WTC11 (cell line): ENCODE results near the gene LIMA1. TPM values are rescaled to one million over a fixed set of nuclear protein-coding genes. Genes with fewer than 3 reads are reported as not detected.
A peak's percentile ranks its signal among the peaks of the same experiment; 100 is the strongest.

Source experiments
- ATAC-seq: fragments of 200-7000 bp; cut with Tn5 transposase; 2 replicates; pipeline ENCODE4 v1.10.0; 2021; ENCODE audit warnings: mild to moderate bottlenecking, moderate library complexity
- CTCF ChIA-PET: fragments of 300-600 bp; sonication (Branson Sonifier 250); formaldehyde crosslinking; loops from one replicate; lab custom pipeline; 2021; ENCODE audit warnings: antibody characterized with exemption; lab: Charles Lee
- POLR2A ChIA-PET: fragments of 350-600 bp; sonication (Branson Sonifier 250); formaldehyde crosslinking; loops from one replicate; lab custom pipeline; 2021; ENCODE audit warnings: antibody characterized with exemption; lab: Charles Lee
- DNase-seq: peaks from one replicate; pipeline ENCODE4 v3.0.0; 2021; ENCODE audit warnings: low spot score
- H3K27ac Mint-ChIP-seq: 2 replicates; pipeline ENCODE4 v1.8.0; 2021; ENCODE audit warnings: mixed read lengths
- H3K27me3 Mint-ChIP-seq: 2 replicates; pipeline ENCODE4 v1.8.0; 2021; ENCODE audit warnings: low read depth, mild to moderate bottlenecking, moderate library complexity, mixed read lengths
- H3K36me3 Mint-ChIP-seq: 2 replicates; pipeline ENCODE4 v1.8.0; 2021; ENCODE audit warnings: mixed read lengths
- H3K4me1 Mint-ChIP-seq: 2 replicates; pipeline ENCODE4 v1.8.0; 2022; ENCODE audit warnings: mixed read lengths
- H3K4me3 Mint-ChIP-seq: 2 replicates; pipeline ENCODE4 v1.8.0; 2021; ENCODE audit warnings: mild to moderate bottlenecking, moderate library complexity, mixed read lengths
- H3K9me3 Mint-ChIP-seq: 2 replicates; pipeline ENCODE4 v1.8.0; 2021; ENCODE audit warnings: mixed read lengths
- ATF1 ChIP-seq: sonication (generic); formaldehyde crosslinking; IDR thresholded peaks from 2 replicates; pipeline ENCODE4 v1.8.1; 2023; ENCODE audit warnings: mild to moderate bottlenecking, moderate library complexity, missing genetic modification reagents
- CBFB ChIP-seq: sonication (generic); formaldehyde crosslinking; IDR thresholded peaks from 2 replicates; pipeline ENCODE4 v1.8.1; 2022; ENCODE audit warnings: mild to moderate bottlenecking, low read depth, missing genetic modification reagents
- CREB1 ChIP-seq: sonication (generic); formaldehyde crosslinking; IDR thresholded peaks from 2 replicates; pipeline ENCODE4 v1.8.0; 2023; ENCODE audit warnings: mild to moderate bottlenecking, missing genetic modification reagents
- CREM ChIP-seq: sonication (generic); formaldehyde crosslinking; IDR thresholded peaks from 2 replicates; pipeline ENCODE4 v1.8.1; 2022; ENCODE audit warnings: mild to moderate bottlenecking, missing genetic modification reagents, moderate library complexity
- EMX1 ChIP-seq: fragments of 250-450 bp; sonication (Bioruptor Pico); IDR thresholded peaks from 2 replicates; pipeline ENCODE4 v1.8.0; 2021; ENCODE audit warnings: mild to moderate bottlenecking
- FOXK1 ChIP-seq: sonication (generic); formaldehyde crosslinking; IDR thresholded peaks from 2 replicates; pipeline ENCODE4 v1.8.0; 2022; ENCODE audit warnings: mild to moderate bottlenecking, moderate library complexity, missing genetic modification reagents
- GABPB1 ChIP-seq: sonication (generic); formaldehyde crosslinking; IDR thresholded peaks from 2 replicates; pipeline ENCODE4 v1.8.1; 2023; ENCODE audit warnings: mild to moderate bottlenecking, missing genetic modification reagents
- GRHL2 ChIP-seq: fragments of 250-450 bp; sonication (Bioruptor Pico); IDR thresholded peaks from 2 replicates; pipeline ENCODE4 v1.8.0; 2022; ENCODE audit warnings: mild to moderate bottlenecking, moderate library complexity; ENCODE audit not compliant: insufficient replicate concordance, severe bottlenecking
- JAZF1 ChIP-seq: fragments of 250-450 bp; sonication (Bioruptor Pico); IDR thresholded peaks from 2 replicates; pipeline ENCODE4 v1.9.0; 2021; ENCODE audit warnings: moderate library complexity, mild to moderate bottlenecking, inconsistent platforms
- MXD4 ChIP-seq: fragments of 250-450 bp; sonication (Bioruptor Pico); IDR thresholded peaks from 2 replicates; pipeline ENCODE4 v1.8.0; 2021; ENCODE audit warnings: mild to moderate bottlenecking, moderate library complexity, borderline replicate concordance
- NR3C1 ChIP-seq: sonication (generic); formaldehyde crosslinking; conservative IDR thresholded peaks from 2 replicates; pipeline ENCODE4 v1.8.1; 2023; ENCODE audit warnings: low read depth, mild to moderate bottlenecking, missing genetic modification reagents
- ZNF263 ChIP-seq: sonication (generic); formaldehyde crosslinking; IDR thresholded peaks from 2 replicates; pipeline ENCODE4 v1.8.1; 2022; ENCODE audit warnings: low read depth, mild to moderate bottlenecking, moderate library complexity, missing genetic modification reagents
- total RNA-seq: library from RNA; stranded (reverse); gene quantifications from 3 replicates; pipeline ENCODE4 v1.2.3, GENCODE V29; 2021
- TF ChIP-seq, protein P1 (sequence below): sonication (generic); formaldehyde crosslinking; conservative IDR thresholded peaks from 2 replicates; pipeline ENCODE4 v1.8.1; 2022; ENCODE audit warnings: mild to moderate bottlenecking, missing genetic modification reagents
- TF ChIP-seq, protein P2 (sequence below): sonication (generic); formaldehyde crosslinking; IDR thresholded peaks from 2 replicates; pipeline ENCODE4 v1.8.0; 2023; ENCODE audit warnings: missing genetic modification reagents, mild to moderate bottlenecking, borderline replicate concordance
- TF ChIP-seq, protein P3 (sequence below): sonication (generic); formaldehyde crosslinking; IDR thresholded peaks from 2 replicates; pipeline ENCODE4 v1.8.0; 2023; ENCODE audit warnings: missing genetic modification reagents
- TF ChIP-seq, protein P4 (sequence below): sonication (generic); formaldehyde crosslinking; IDR thresholded peaks from 2 replicates; pipeline ENCODE4 v1.8.1; 2023; ENCODE audit warnings: mild to moderate bottlenecking, missing genetic modification reagents, moderate library complexity
- TF ChIP-seq, protein P5 (sequence below): sonication (generic); formaldehyde crosslinking; IDR thresholded peaks from 2 replicates; pipeline ENCODE4 v1.8.1; 2022; ENCODE audit warnings: low read depth, missing genetic modification reagents, borderline replicate concordance
- TF ChIP-seq, protein P6 (sequence below): sonication (generic); formaldehyde crosslinking; IDR thresholded peaks from 2 replicates; pipeline ENCODE4 v1.8.0; 2022; ENCODE audit warnings: missing genetic modification reagents

Gene LIMA1
- total RNA-seq, 1 experiment from 2014 or later: 41.2 TPM

DNA sequence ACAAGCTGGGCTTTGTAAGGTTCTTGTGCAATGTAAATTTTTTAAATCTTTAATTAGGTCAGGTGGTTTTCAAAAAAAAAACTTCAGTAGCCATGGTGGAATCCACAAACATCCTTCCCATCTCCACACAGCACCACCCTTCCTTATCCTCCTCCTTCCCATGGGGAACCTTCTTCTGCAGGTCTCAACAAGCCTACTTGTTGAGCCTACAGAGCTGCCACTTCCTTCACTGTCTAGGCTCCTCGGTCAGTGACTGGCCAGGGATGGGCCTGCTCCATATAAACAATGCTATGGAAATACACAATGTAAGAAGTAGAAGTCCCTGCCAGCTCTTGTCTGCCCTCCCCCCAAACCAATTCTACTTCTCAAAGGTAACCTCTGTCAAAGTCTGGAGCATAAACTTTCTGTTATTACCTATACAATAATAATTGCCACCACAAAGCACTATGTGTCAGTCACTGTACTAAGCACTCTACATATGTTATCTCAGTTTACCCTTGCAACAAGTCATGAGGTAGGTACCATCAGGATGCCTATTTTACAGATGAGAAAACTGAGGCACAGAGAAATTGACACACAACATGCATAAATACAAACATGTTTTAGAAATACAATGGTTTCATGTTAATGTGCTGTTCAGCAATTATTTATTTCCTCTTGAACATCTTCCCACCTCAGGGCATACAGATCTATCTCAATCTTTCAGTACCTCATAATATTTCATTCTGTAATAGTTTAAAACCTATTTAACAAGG is 17.4 kb downstream of the LIMA1 start:
- TF ChIP-seq EMX1 (CRISPR knock-in tag) (no peak), CREB1 (CRISPR knock-in tag) (no peak), GRHL2 (CRISPR knock-in tag) (no peak), FOXK1 (no peak)
- TF ChIP-seq, protein P1, sequence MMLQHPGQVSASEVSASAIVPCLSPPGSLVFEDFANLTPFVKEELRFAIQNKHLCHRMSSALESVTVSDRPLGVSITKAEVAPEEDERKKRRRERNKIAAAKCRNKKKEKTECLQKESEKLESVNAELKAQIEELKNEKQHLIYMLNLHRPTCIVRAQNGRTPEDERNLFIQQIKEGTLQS (CRISPR knock-in tag): no peak
- TF ChIP-seq, protein P2, sequence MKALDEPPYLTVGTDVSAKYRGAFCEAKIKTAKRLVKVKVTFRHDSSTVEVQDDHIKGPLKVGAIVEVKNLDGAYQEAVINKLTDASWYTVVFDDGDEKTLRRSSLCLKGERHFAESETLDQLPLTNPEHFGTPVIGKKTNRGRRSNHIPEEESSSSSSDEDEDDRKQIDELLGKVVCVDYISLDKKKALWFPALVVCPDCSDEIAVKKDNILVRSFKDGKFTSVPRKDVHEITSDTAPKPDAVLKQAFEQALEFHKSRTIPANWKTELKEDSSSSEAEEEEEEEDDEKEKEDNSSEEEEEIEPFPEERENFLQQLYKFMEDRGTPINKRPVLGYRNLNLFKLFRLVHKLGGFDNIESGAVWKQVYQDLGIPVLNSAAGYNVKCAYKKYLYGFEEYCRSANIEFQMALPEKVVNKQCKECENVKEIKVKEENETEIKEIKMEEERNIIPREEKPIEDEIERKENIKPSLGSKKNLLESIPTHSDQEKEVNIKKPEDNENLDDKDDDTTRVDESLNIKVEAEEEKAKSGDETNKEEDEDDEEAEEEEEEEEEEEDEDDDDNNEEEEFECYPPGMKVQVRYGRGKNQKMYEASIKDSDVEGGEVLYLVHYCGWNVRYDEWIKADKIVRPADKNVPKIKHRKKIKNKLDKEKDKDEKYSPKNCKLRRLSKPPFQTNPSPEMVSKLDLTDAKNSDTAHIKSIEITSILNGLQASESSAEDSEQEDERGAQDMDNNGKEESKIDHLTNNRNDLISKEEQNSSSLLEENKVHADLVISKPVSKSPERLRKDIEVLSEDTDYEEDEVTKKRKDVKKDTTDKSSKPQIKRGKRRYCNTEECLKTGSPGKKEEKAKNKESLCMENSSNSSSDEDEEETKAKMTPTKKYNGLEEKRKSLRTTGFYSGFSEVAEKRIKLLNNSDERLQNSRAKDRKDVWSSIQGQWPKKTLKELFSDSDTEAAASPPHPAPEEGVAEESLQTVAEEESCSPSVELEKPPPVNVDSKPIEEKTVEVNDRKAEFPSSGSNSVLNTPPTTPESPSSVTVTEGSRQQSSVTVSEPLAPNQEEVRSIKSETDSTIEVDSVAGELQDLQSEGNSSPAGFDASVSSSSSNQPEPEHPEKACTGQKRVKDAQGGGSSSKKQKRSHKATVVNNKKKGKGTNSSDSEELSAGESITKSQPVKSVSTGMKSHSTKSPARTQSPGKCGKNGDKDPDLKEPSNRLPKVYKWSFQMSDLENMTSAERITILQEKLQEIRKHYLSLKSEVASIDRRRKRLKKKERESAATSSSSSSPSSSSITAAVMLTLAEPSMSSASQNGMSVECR (CRISPR knock-in tag): no peak
- CTCF ChIA-PET: no interaction called here
- POLR2A ChIA-PET: no interaction called here
- no peaks in the 10 kb centered on the region; the same call in 1 of the 2 replicates for H3K27me3 Mint-ChIP-seq
- ATAC-seq (no peak), DNase-seq (no peak)
- peak overlapping the region; percentile 55; the same call in 1 of the 2 replicates for H3K27ac Mint-ChIP-seq
- H3K36me3 Mint-ChIP-seq: peaks cover 3% of the 10 kb centered on the region
- H3K9me3 Mint-ChIP-seq: peaks cover 19% of the 10 kb centered on the region
- no peak overlapping the region for H3K4me3 Mint-ChIP-seq
- H3K4me1 Mint-ChIP-seq: 0 out of 2 replicates have a peak, but pooled peaks cover under 1% of the 10 kb centered on the region

DNA sequence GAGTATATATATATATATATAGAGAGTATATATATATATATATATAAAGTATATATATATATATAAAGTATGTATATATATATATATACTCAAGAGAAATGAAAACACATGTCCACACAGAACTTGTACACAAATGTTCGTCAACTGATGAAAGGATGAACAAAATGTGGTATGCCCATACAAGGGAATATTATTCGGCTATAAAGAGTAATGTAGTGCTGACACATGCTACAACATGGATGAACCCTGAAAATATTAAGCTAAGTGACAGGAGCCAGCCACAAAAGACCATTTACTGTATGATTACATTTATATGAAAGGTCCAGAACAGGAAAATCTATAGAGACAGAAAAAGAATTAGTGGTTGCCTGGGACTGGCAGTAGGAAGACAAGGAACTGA is 19.5 kb downstream of the LIMA1 start:
- Mint-ChIP-seq H3K4me1 (no peaks in the 10 kb centered on the region), H3K36me3 (peaks cover 3% of the 10 kb centered on the region), H3K27ac (no peak overlapping the region), H3K4me3 (no peak overlapping the region), H3K27me3 (no peaks in the 10 kb centered on the region; the same call in 1 of the 2 replicates), H3K9me3 (peaks cover 19% of the 10 kb centered on the region)
- no peak for ATAC-seq
- POLR2A ChIA-PET: no interaction called here
- CTCF ChIA-PET: no interaction called here
- DNase-seq: no peak
- TF ChIP-seq CREM (CRISPR knock-in tag) (no peak), GABPB1 (CRISPR knock-in tag) (no peak), JAZF1 (CRISPR knock-in tag) (no peak), ZNF263 (CRISPR knock-in tag) (no peak), MXD4 (CRISPR knock-in tag) (no peak), EMX1 (CRISPR knock-in tag) (no peak), CBFB (CRISPR knock-in tag) (no peak), NR3C1 (no peak), ATF1 (CRISPR knock-in tag) (no peak), CREB1 (CRISPR knock-in tag) (no peak)
- TF ChIP-seq, protein P3, sequence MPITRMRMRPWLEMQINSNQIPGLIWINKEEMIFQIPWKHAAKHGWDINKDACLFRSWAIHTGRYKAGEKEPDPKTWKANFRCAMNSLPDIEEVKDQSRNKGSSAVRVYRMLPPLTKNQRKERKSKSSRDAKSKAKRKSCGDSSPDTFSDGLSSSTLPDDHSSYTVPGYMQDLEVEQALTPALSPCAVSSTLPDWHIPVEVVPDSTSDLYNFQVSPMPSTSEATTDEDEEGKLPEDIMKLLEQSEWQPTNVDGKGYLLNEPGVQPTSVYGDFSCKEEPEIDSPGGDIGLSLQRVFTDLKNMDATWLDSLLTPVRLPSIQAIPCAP (CRISPR knock-in tag): no peak
- TF ChIP-seq, protein P4, sequence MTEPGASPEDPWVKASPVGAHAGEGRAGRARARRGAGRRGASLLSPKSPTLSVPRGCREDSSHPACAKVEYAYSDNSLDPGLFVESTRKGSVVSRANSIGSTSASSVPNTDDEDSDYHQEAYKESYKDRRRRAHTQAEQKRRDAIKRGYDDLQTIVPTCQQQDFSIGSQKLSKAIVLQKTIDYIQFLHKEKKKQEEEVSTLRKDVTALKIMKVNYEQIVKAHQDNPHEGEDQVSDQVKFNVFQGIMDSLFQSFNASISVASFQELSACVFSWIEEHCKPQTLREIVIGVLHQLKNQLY: no peak
- TF ChIP-seq, protein P5, sequence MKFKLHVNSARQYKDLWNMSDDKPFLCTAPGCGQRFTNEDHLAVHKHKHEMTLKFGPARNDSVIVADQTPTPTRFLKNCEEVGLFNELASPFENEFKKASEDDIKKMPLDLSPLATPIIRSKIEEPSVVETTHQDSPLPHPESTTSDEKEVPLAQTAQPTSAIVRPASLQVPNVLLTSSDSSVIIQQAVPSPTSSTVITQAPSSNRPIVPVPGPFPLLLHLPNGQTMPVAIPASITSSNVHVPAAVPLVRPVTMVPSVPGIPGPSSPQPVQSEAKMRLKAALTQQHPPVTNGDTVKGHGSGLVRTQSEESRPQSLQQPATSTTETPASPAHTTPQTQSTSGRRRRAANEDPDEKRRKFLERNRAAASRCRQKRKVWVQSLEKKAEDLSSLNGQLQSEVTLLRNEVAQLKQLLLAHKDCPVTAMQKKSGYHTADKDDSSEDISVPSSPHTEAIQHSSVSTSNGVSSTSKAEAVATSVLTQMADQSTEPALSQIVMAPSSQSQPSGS (CRISPR knock-in tag): no peak
- TF ChIP-seq, protein P6, sequence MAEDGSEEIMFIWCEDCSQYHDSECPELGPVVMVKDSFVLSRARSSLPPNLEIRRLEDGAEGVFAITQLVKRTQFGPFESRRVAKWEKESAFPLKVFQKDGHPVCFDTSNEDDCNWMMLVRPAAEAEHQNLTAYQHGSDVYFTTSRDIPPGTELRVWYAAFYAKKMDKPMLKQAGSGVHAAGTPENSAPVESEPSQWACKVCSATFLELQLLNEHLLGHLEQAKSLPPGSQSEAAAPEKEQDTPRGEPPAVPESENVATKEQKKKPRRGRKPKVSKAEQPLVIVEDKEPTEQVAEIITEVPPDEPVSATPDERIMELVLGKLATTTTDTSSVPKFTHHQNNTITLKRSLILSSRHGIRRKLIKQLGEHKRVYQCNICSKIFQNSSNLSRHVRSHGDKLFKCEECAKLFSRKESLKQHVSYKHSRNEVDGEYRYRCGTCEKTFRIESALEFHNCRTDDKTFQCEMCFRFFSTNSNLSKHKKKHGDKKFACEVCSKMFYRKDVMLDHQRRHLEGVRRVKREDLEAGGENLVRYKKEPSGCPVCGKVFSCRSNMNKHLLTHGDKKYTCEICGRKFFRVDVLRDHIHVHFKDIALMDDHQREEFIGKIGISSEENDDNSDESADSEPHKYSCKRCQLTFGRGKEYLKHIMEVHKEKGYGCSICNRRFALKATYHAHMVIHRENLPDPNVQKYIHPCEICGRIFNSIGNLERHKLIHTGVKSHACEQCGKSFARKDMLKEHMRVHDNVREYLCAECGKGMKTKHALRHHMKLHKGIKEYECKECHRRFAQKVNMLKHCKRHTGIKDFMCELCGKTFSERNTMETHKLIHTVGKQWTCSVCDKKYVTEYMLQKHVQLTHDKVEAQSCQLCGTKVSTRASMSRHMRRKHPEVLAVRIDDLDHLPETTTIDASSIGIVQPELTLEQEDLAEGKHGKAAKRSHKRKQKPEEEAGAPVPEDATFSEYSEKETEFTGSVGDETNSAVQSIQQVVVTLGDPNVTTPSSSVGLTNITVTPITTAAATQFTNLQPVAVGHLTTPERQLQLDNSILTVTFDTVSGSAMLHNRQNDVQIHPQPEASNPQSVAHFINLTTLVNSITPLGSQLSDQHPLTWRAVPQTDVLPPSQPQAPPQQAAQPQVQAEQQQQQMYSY (CRISPR knock-in tag): no peak
